HFFc6 (cell line): ENCODE results near the gene SURF4. TPM values are rescaled to one million over a fixed set of nuclear protein-coding genes. Genes with fewer than 3 reads are reported as not detected.

Source experiments
- DNase-seq: peaks from one replicate; pipeline ENCODE4 v3.0.0-alpha.2; 2018
- H3K27ac Mint-ChIP-seq: 2 replicates; pipeline ENCODE4 v1.8.0; 2020; ENCODE audit warnings: mild to moderate bottlenecking, mixed read lengths
- H3K27me3 Mint-ChIP-seq: 2 replicates; pipeline ENCODE4 v1.8.0; 2021; ENCODE audit warnings: mild to moderate bottlenecking, moderate library complexity, mixed read lengths; ENCODE audit not compliant: insufficient read depth
- H3K36me3 Mint-ChIP-seq: 2 replicates; pipeline ENCODE4 v1.8.0; 2021; ENCODE audit warnings: low read depth, mixed read lengths
- H3K4me1 Mint-ChIP-seq: 2 replicates; pipeline ENCODE4 v1.8.0; 2020; ENCODE audit warnings: low read depth, mixed read lengths
- H3K4me3 Mint-ChIP-seq: 2 replicates; pipeline ENCODE4 v1.8.0; 2020; ENCODE audit warnings: mild to moderate bottlenecking, moderate library complexity, mixed read lengths
- H3K9me3 Mint-ChIP-seq: 2 replicates; pipeline ENCODE4 v1.8.0; 2020; ENCODE audit warnings: mild to moderate bottlenecking, mixed read lengths
- CTCF ChIP-seq: fragments of 200-600 bp; sonication (generic); IDR thresholded peaks from 2 replicates; pipeline ENCODE4 v1.5.0; 2021; ENCODE audit warnings: antibody characterized with exemption, mild to moderate bottlenecking
- total RNA-seq, 6 experiments: library from RNA; stranded (reverse); fragmentation: NEBNext Ultra II Directional; extraction: Animal tissue kit (Norgen Biotek cat#: 25700); gene quantifications; 2 replicates in 1 of 6; 3 replicates in 5 of 6; pipeline ENCODE4 v1.2.3, GENCODE V29; 2021

Gene SURF4
- total RNA-seq, 6 experiments from 2014 or later: 406 to 474 (median 417) TPM

- TF ChIP-seq CTCF: no peak; the same call in 1 of the 2 replicates
- Mint-ChIP-seq H3K27ac (no peak overlapping the region), H3K36me3 (peaks cover 11% of the 10 kb centered on the region), H3K4me1 (peaks cover 9% of the 10 kb centered on the region), H3K4me3 (no peak overlapping the region), H3K27me3 (no peaks in the 10 kb centered on the region), H3K9me3 (no peaks in the 10 kb centered on the region)
- DNase-seq: no peak
Measured at GRCh38 chr9:133342069-133342406, 33.8 kb downstream of the SURF4 start.

DNA sequence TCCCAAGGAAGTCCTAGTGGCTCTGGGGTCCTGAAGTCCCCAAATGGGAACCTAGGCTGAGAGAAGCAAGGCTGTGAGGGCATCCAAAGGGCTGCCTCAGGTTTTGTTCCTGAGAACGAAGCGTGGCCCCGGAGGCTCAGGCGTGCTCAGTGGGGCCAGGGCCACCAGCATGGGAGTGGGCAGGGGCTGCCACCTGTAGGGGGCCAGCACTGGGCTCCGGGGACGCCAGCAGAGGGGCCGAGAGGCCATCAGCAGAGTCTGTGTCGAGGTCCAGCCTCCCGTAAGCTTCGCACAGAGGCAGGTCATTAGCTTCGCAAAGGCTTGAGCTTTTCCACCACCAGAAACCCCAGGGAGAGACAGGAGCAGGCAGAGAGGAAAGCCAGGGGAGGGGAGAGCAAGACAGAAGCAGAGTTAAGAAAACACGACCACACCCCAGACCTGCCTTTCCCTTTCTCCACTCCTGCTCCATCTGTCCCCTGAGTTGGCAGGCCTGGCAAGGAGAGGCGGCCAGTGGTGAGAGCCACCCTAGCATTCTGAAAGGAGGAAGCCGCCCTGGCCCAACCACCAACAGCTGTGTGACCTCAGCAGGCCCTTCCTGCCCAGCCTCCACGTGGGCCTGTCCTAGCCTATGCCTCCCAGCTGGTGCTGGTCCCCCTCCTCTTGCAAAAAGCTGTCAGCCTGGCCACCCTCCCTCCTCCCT, 34.3 kb downstream of the SURF4 start:
- Mint-ChIP-seq H3K36me3 (peaks cover 11% of the 10 kb centered on the region), H3K9me3 (no peaks in the 10 kb centered on the region), H3K4me3 (no peak overlapping the region), H3K27me3 (no peaks in the 10 kb centered on the region), H3K27ac (no peak overlapping the region), H3K4me1 (peaks cover 4% of the 10 kb centered on the region)
- DNase-seq: no peak
- TF ChIP-seq CTCF: no peak

DNA sequence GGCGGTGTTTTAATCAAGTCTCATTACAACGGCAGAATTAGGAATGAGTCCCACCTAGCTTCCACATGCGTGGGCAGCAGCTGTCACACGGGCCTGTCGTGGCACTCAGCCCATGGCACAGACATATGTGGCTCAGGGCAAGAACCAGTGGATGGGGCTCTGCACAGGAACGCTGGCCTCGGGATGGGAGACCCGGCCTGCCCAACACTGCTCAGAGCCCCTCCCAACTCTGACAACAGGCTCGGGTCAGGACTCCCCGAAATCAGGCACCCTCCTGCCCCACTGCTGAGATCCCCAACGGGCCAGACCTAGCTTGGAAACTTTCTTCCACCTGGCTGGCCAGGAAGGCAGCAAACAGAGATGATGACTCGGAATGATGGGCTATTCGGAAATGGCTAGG, 34.9 kb downstream of the SURF4 start:
- peaks cover 1% of the 10 kb centered on the region; the same call in 1 of the 2 replicates for H3K27me3 Mint-ChIP-seq
- peaks cover 11% of the 10 kb centered on the region for H3K36me3 Mint-ChIP-seq
- no peaks in the 10 kb centered on the region for H3K4me1 Mint-ChIP-seq
- H3K9me3 Mint-ChIP-seq: no peaks in the 10 kb centered on the region
- H3K27ac Mint-ChIP-seq: no peak overlapping the region
- no peak overlapping the region for H3K4me3 Mint-ChIP-seq
- no peak for TF ChIP-seq CTCF
- DNase-seq: no peak

GRCh38 chr9:133340256-133340655, 35.6 kb downstream of the SURF4 start:
- TF ChIP-seq CTCF: no peak
- Mint-ChIP-seq H3K4me1 (peaks cover 2% of the 10 kb centered on the region), H3K27ac (no peak overlapping the region), H3K27me3 (peaks cover 3% of the 10 kb centered on the region; the same call in 1 of the 2 replicates), H3K4me3 (no peak overlapping the region), H3K36me3 (peaks cover 14% of the 10 kb centered on the region), H3K9me3 (no peaks in the 10 kb centered on the region)
- no peak for DNase-seq

GRCh38 chr9:133339641-133340040, 36.2 kb downstream of the SURF4 start:
- no peak overlapping the region for H3K27ac Mint-ChIP-seq
- peaks cover 7% of the 10 kb centered on the region for H3K4me1 Mint-ChIP-seq
- H3K27me3 Mint-ChIP-seq: peaks cover 3% of the 10 kb centered on the region; the same call in 1 of the 2 replicates
- no peaks in the 10 kb centered on the region for H3K9me3 Mint-ChIP-seq
- DNase-seq: no peak
- H3K36me3 Mint-ChIP-seq: peaks cover 19% of the 10 kb centered on the region
- H3K4me3 Mint-ChIP-seq: no peak overlapping the region
- TF ChIP-seq CTCF: no peak
